Glomerular endothelial cell (primary cell): ENCODE data around the gene OTUD3. TPM values are rescaled to one million over a fixed set of nuclear protein-coding genes. Genes with fewer than 3 reads are reported as not detected.

ENCODE experiments used
- DNase-seq: peaks from one replicate; pipeline ENCODE4 v3.0.0-alpha.2; 2011; ENCODE audit warnings: low read depth, low spot score; ENCODE audit errors: extremely low read depth
- total RNA-seq: library from RNA; depleted of rRNA; stranded (reverse); fragments of >200 nt; gene quantifications from 2 replicates; pipeline ENCODE4 v1.2.3, GENCODE V29; 2015

OTUD3 gene
- total RNA-seq, 1 donor from 2014 or later = 3.9 TPM

GRCh38 chr1:19942657-19943056 is 60.5 kb downstream of the OTUD3 start:
- DNase-seq = no peak

GRCh38 chr1:19945914-19946313 is 63.7 kb downstream of the OTUD3 start:
- DNase-seq = no peak

GRCh38 chr1:19946331-19946751 is 64.1 kb downstream of the OTUD3 start:
- DNase-seq = no peak

GRCh38 chr1:19946971-19947370 is 64.8 kb downstream of the OTUD3 start:
- DNase-seq = no peak

- peak; percentile 37 for DNase-seq
Observed at GRCh38 chr1:19949016-19949415, 66.8 kb downstream of the OTUD3 start.

GRCh38 chr1:19954059-19954458 is 71.9 kb downstream of the OTUD3 start:
- DNase-seq = no peak

GRCh38 chr1:19955534-19956170 is 73.5 kb downstream of the OTUD3 start:
- no peak for DNase-seq

GRCh38 chr1:19957779-19958178 is 75.6 kb downstream of the OTUD3 start:
- DNase-seq = no peak

GRCh38 chr1:19960591-19960990 is 78.4 kb downstream of the OTUD3 start:
- no peak for DNase-seq

Other genes with a start within 250 kb of the OTUD3 start
- gene NBL1, start 238.1 kb upstream of the OTUD3 start, total RNA-seq = 66.4 and 72.9 TPM in 2 replicates
- gene HTR6, start 217.5 kb upstream of the OTUD3 start, total RNA-seq = not detected in 2 replicates
- 11.4 and 12.9 TPM in 2 replicates for gene TMCO4, start 82.5 kb upstream of the OTUD3 start, total RNA-seq
- gene RNF186, start 67.1 kb upstream of the OTUD3 start, total RNA-seq = not detected in 2 replicates
- not detected in 2 replicates for gene PLA2G2E, start 41.2 kb downstream of the OTUD3 start, total RNA-seq
- gene PLA2G2A, start 97.2 kb downstream of the OTUD3 start, total RNA-seq = not detected in 2 replicates
- 0.70 TPM in 1 of 2 replicates, not detected in the other for gene PLA2G5, start 187.8 kb downstream of the OTUD3 start, total RNA-seq
- gene PLA2G2D, start 237.1 kb downstream of the OTUD3 start, total RNA-seq = not detected in 2 replicates